GM23338 (cell line): ENCODE data around the gene PDZD7. TPM values are rescaled to one million over a fixed set of nuclear protein-coding genes. Genes with fewer than 3 reads are reported as not detected.

Experiments
- EZH2phosphoT487 ChIP-seq: fragments of 200-600 bp; sonication (generic); IDR thresholded peaks from one replicate; pipeline ENCODE4 v1.8.1; 2018; ENCODE audit warnings: antibody characterized with exemption; ENCODE audit not compliant: unreplicated experiment
- JUNB ChIP-seq: IDR thresholded peaks from one replicate; pipeline ENCODE4 v1.6.1; 2016; ENCODE audit warnings: antibody characterized with exemption; ENCODE audit not compliant: unreplicated experiment
- POLR2AphosphoS5 ChIP-seq: IDR thresholded peaks from 2 replicates; pipeline ENCODE4 v1.6.1; 2016; ENCODE audit warnings: antibody characterized with exemption, low read depth
- ZNF331 ChIP-seq: fragments of 250-450 bp; sonication (Bioruptor Pico); IDR thresholded peaks from 2 replicates; pipeline ENCODE4 v1.5.0; 2020; ENCODE audit warnings: low read depth, mild to moderate bottlenecking, moderate library complexity
- ZNF462 ChIP-seq: fragments of 250-450 bp; sonication (Bioruptor Pico); IDR thresholded peaks from 2 replicates; pipeline ENCODE4 v1.5.0; 2020; ENCODE audit warnings: mild to moderate bottlenecking, moderate library complexity
- polyA plus RNA-seq: library from polyadenylated mRNA; unstranded; fragments of >200 nt; fragmentation: Nextera tagmentation; extraction: Ambion mirVana; gene quantifications from 2 replicates; pipeline ENCODE4 v1.2.1, GENCODE V29; 2016
- total RNA-seq: library from RNA; depleted of rRNA; stranded (reverse); fragments of >200 nt; shearing (Covaris generic); gene quantifications from 2 replicates; pipeline ENCODE4 v1.2.3, GENCODE V29; 2014
- TF ChIP-seq, protein P1 (sequence below): IDR thresholded peaks from one replicate; pipeline ENCODE4 v1.6.1; 2018; ENCODE audit warnings: antibody characterized with exemption; ENCODE audit not compliant: unreplicated experiment

PDZD7 gene
- total and polyA plus RNA-seq, 2 experiments from 2014 or later, result 1.7 to 2.3 TPM

GRCh38 chr10:101013365-101013825 lies 17.5 kb downstream of the PDZD7 start (continued):
- no peak for TF ChIP-seq ZNF462 (CRISPR knock-in tag)
- TF ChIP-seq JUNB, result no peak
- no peak for TF ChIP-seq POLR2AphosphoS5
- no peak for TF ChIP-seq EZH2phosphoT487
- TF ChIP-seq, protein P1, sequence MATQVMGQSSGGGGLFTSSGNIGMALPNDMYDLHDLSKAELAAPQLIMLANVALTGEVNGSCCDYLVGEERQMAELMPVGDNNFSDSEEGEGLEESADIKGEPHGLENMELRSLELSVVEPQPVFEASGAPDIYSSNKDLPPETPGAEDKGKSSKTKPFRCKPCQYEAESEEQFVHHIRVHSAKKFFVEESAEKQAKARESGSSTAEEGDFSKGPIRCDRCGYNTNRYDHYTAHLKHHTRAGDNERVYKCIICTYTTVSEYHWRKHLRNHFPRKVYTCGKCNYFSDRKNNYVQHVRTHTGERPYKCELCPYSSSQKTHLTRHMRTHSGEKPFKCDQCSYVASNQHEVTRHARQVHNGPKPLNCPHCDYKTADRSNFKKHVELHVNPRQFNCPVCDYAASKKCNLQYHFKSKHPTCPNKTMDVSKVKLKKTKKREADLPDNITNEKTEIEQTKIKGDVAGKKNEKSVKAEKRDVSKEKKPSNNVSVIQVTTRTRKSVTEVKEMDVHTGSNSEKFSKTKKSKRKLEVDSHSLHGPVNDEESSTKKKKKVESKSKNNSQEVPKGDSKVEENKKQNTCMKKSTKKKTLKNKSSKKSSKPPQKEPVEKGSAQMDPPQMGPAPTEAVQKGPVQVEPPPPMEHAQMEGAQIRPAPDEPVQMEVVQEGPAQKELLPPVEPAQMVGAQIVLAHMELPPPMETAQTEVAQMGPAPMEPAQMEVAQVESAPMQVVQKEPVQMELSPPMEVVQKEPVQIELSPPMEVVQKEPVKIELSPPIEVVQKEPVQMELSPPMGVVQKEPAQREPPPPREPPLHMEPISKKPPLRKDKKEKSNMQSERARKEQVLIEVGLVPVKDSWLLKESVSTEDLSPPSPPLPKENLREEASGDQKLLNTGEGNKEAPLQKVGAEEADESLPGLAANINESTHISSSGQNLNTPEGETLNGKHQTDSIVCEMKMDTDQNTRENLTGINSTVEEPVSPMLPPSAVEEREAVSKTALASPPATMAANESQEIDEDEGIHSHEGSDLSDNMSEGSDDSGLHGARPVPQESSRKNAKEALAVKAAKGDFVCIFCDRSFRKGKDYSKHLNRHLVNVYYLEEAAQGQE, result no peak
- no peak for TF ChIP-seq ZNF331
